SHP77 treated with DMSO at 0.1 percent for 48 hours (cell line): ENCODE data around the gene SLC26A2.

Source experiments
- DNase-seq: peaks from one replicate; lab custom pipeline; 2025; lab: John Stamatoyannopoulos, UW

The SLC26A2 gene

GRCh38 chr5:149960272-149961185 is at the start of gene SLC26A2:
Gene SLC26A2 (plus strand): TSS chr5:149960758. CDS start chr5:149977653, 16,895 bp downstream.
- peak; percentile 97 for DNase-seq

GRCh38 chr5:149911031-149911430 is 49.5 kb upstream of the SLC26A2 start:
- no peak for DNase-seq

GRCh38 chr5:149912226-149912871 is 48.2 kb upstream of the SLC26A2 start:
- DNase-seq, result no peak

GRCh38 chr5:149913436-149914419 is 46.8 kb upstream of the SLC26A2 start:
- DNase-seq, result no peak

GRCh38 chr5:149915392-149916260 is 44.9 kb upstream of the SLC26A2 start:
- no peak for DNase-seq

GRCh38 chr5:149916334-149917072 is 44.1 kb upstream of the SLC26A2 start:
- no peak for DNase-seq

GRCh38 chr5:149917073-149917676 is 43.4 kb upstream of the SLC26A2 start:
- DNase-seq, result no peak

GRCh38 chr5:149921597-149921996 is 39.0 kb upstream of the SLC26A2 start:
- DNase-seq, result no peak

GRCh38 chr5:149922950-149923349 is 37.6 kb upstream of the SLC26A2 start:
- no peak for DNase-seq

GRCh38 chr5:149924486-149924885 is 36.1 kb upstream of the SLC26A2 start:
- DNase-seq, result no peak

- no peak for DNase-seq
Observed at GRCh38 chr5:149930043-149930748, 30.4 kb upstream of the SLC26A2 start.

- DNase-seq, result no peak
Observed at GRCh38 chr5:149930749-149931574, 29.6 kb upstream of the SLC26A2 start.

GRCh38 chr5:149931992-149932436 is 28.5 kb upstream of the SLC26A2 start:
- DNase-seq, result peak; percentile 47

GRCh38 chr5:149932445-149933350 is 27.9 kb upstream of the SLC26A2 start:
- peak; percentile 67 for DNase-seq

GRCh38 chr5:149935431-149935901 is 25.1 kb upstream of the SLC26A2 start:
- DNase-seq, result no peak

- DNase-seq, result no peak
Observed at GRCh38 chr5:149936044-149936699, 24.4 kb upstream of the SLC26A2 start.
